ENCODE results near the gene SLC9A3.

Gene SLC9A3

DNA sequence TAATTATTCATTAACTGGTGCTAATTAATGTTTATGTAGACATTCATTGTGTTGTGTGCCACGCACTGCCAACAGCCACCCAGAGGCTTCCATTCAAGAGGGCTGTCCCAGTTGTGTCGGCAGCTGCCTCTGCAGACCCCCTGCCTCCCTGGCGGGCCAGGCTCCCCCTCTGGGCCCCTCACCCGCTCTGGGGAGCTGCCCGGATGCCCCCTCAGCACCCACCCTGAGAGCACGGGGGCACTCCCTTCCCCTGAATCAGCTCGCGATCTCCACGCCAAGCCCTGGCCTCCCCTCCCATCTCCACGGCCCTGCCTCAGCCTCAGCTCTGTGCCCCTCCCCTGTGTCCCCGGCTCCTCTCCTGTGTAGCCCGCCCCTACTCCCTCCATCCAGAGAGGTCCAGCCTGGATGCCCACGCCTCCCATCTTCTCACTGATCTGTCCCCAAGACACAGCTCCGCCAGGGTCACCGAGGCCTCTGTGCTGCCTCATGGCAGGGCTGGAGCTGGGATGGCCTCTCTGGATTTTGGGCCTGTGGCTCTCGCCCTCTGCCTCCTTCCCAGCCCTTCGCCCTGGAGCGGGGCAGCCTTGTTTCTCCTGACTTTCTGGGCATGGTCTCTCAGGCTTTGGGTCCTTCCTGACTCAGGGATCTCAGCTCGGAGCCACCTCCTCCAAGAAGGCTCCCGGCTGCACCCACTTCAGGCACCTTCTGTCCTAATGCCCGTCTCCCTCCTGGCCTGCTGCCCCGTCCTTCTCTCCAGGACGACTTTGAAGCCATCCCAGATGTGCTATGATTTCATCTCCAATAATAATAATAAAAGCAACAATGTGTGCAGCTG is 16.0 kb upstream of the SLC9A3 start:
- ChIA-PET CTCF (interaction anchor here (1.6 kb wide), 1 partner anchor 20 kb away, joined by 3 read pairs; no protein-coding TSS in a partner anchor), POLR2A (no interaction called here)
- DNase-seq (ENCODE audit: extremely low spot score), result no peak
- TF ChIP-seq, protein P1, sequence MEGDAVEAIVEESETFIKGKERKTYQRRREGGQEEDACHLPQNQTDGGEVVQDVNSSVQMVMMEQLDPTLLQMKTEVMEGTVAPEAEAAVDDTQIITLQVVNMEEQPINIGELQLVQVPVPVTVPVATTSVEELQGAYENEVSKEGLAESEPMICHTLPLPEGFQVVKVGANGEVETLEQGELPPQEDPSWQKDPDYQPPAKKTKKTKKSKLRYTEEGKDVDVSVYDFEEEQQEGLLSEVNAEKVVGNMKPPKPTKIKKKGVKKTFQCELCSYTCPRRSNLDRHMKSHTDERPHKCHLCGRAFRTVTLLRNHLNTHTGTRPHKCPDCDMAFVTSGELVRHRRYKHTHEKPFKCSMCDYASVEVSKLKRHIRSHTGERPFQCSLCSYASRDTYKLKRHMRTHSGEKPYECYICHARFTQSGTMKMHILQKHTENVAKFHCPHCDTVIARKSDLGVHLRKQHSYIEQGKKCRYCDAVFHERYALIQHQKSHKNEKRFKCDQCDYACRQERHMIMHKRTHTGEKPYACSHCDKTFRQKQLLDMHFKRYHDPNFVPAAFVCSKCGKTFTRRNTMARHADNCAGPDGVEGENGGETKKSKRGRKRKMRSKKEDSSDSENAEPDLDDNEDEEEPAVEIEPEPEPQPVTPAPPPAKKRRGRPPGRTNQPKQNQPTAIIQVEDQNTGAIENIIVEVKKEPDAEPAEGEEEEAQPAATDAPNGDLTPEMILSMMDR (IDR thresholded peaks at IDR 0.05; ENCODE audit: control extremely low read depth, extremely low read depth, low read depth, missing control alignments), result no peak

DNA sequence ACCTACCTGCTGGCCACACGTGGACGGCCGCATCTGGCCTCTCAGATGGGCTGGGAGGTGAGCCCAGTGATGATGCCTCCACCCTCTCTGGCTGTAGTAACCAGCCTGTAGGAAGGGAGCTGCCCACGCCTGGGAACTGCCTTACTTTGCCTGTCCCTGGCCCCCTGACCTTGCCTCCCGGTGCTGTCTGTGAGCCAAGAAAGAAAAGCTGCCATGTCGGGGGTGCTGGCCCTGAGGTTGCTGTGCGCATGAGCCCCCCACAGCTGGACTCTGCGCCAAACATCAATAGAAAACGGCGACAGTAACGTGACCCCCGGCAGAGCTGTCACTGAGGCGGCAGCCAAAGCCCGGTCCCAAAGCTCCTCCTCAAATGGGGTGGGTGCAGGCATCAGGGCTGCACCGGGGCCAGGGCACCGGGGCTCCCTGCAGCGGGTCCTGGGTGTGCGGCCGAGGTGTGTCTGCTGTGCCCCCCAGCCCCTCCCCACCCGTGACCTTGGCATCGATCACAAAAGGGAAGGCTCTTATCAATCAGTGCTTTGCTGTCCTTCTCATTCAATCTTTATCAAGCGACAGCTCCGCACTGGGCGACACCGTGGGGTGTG is 15.3 kb upstream of the SLC9A3 start:
- TF ChIP-seq, protein P1 (IDR thresholded peaks at IDR 0.05; ENCODE audit: control extremely low read depth, extremely low read depth, low read depth, missing control alignments), result no peak
- ChIA-PET CTCF (interaction anchor here (1.0 to 1.6 kb wide), 2 partner anchors 10 to 21 kb away, joined by 3 read pairs; no protein-coding TSS in a partner anchor), POLR2A (no interaction called here)
- DNase-seq (ENCODE audit: extremely low spot score), result no peak

DNA sequence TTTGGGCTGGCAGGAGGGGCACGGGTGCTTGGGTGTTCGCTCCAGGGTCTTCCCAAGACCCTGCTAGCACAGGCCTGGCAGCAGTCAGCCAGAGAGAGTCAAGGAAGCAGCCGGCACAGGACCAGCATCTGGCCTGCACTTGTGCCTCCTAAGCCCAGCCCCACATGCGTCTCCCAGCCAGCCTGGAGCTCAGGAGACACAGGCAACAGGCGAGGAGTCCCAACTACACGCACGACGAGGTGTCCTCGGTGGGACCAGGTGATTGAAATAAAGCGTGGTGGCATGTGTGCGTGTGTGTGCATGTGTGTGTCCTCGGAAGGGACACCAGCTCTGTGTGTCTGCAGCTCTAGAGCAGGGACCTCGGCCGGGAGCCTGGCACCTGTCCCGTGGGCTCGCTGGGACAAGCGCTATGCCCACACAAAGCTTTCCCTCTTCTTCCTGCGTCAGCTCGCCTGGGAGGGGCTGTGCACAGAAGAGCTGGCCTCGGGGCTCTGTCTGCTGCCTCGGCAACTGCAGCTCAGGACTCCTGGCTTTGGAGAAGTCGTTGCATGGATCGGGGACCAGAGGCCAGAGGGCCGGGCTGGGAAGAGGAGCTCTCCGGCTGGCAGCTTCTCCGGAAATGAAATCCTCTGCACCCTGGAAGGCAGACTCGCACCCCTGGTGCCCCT is 14.7 kb upstream of the SLC9A3 start:
- ChIA-PET POLR2A (no interaction called here), CTCF (interaction anchor here (1.0 to 1.6 kb wide), 2 partner anchors 9 to 22 kb away, joined by 3 read pairs; no protein-coding TSS in a partner anchor)
- TF ChIP-seq, protein P1 (IDR thresholded peaks at IDR 0.05; ENCODE audit: control extremely low read depth, extremely low read depth, low read depth, missing control alignments), result no peak
- DNase-seq (ENCODE audit: extremely low spot score), result no peak

DNA sequence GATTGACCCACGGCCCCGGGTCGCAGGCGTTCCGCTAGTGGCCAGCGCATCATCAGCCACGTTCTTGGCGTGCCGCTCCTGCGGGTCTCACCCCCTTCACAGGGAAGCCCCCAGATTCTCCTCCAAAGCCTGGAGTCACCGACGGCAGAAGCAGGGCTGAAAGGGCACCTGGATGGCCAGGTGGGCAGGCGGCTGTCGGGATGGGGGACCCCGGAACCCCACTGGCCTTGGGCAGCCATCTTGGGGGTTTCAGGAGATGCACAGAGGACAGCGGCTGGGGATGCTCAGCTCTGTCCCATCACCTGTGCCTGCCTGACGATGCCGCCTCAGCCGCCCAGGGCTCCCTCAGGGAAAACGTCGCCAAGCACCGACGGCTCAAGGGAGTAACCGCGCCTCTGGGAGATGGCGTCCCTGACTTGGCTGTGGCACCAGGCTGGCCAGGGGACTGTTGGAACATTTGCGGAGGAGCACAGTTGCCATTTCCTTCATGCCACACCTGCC is 14.1 kb upstream of the SLC9A3 start:
- TF ChIP-seq, protein P1 (IDR thresholded peaks at IDR 0.05; ENCODE audit: control extremely low read depth, extremely low read depth, low read depth, missing control alignments), result no peak
- ChIA-PET CTCF (interaction anchor here (1.6 kb wide), 1 partner anchor 22 kb away, joined by 3 read pairs; no protein-coding TSS in a partner anchor), POLR2A (no interaction called here)
- no peak for DNase-seq (ENCODE audit: extremely low spot score)

DNA sequence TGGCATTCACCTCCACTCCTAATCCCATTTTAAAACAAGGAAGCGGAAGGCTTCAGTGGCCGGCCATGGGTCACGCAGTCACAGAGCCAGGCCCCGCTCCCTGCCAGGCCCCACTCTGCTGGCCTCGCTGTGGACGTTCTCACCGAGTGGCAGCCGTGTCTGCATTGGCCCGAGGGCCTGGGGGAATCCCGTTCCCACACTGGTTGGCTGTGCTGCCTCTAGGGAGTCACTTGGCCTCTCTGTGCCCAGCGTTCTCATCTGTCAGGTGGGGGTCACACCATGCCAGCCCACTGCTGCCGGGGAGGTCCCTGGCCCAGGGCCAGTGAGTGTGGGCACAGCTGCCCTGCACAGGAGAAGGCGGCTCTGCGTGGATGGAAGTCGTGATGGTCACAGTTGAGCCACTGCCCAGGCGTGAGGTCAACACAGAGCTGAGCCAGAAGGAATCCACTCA is 13.4 kb upstream of the SLC9A3 start:
- TF ChIP-seq, protein P1 (IDR thresholded peaks at IDR 0.05; ENCODE audit: control extremely low read depth, extremely low read depth, low read depth, missing control alignments), result no peak
- ChIA-PET CTCF (no interaction called here), POLR2A (no interaction called here)
- no peak for DNase-seq (ENCODE audit: extremely low spot score)

DNA sequence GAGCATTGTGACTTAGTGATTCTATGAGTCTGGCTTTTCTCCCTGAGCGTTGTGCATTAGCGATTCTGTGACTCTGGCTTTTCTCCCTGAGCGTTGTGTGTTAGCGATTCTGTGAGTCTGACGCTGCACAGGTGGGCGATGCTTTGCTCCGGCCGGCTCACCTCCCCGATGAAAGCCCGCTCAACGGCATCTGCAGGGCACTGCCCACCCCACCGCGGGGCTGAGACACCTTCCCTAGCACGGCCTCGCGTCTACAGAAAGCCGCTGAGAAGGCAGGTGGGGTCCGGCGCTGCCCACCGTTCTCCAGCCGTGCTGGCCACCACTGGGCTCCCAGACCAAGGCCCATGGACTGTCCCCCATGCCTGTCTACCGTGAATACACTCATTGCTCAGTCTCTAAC is 12.8 kb upstream of the SLC9A3 start:
- POLR2A ChIA-PET, result no interaction called here
- CTCF ChIA-PET, result no interaction called here
- DNase-seq (ENCODE audit: extremely low spot score), result no peak
- TF ChIP-seq, protein P1 (IDR thresholded peaks at IDR 0.05; ENCODE audit: control extremely low read depth, extremely low read depth, low read depth, missing control alignments), result no peak
